ENCODE results near the gene MBD5.
A peak's percentile ranks its signal among the peaks of the same experiment; 100 is the strongest.

MBD5 gene

GRCh38 chr2:148342086-148342485 lies 321.2 kb downstream of the MBD5 start:
- no peak for DNase-seq

DNA sequence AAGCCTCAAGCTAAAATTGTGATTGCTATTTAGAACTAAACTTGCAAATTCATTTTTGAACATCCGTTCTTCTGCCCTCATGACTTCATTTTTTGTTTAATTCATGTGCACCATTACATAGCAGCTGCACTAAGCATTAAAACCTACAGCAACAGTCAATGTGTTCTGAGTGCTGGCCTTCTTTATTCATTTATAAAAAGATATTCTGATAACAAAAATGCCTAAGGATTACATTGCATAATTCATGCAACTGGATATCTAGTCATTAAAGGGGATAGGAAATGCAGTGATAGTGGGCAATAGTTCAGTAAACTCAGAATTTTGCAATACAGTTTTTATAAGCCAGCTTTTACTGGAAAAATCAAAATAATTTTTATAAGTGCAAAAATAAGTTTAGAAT lies 329.3 kb downstream of the MBD5 start:
- DNase-seq, result no peak

DNA sequence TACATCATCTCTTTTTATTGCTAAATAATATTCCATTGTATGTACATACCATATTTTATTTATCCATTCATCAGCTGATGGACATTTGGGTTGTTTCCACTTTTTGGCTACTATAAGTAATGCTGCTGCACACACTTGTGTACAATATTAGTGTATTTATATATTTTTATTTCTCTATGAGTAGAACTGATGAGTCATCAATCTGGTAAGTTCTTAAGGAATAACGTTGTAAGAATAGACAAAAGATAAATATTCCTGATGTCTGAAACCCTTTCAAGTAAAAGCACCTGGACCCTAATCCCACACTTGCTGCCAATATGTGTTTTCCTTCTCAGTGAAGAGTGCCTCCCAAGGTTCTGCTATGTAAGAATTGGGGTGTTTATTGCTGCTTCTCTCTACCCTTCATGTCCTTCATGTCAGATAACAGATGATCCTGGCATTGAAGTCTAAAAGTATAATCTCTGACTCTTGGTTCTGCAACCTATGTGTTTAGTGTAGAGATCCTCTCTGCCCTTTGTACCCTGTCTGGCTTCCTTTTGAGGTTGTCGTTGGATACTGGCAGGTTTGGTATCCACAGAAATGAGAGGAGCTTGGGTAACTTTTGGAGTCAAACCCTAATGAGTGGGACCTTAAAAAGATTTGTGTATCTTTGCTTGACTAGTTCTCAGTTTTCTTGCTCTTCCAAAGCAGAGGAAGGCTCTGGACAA lies 330.7 kb downstream of the MBD5 start:
- no peak for DNase-seq

GRCh38 chr2:148358375-148358774 lies 337.5 kb downstream of the MBD5 start:
- no peak for DNase-seq

DNA sequence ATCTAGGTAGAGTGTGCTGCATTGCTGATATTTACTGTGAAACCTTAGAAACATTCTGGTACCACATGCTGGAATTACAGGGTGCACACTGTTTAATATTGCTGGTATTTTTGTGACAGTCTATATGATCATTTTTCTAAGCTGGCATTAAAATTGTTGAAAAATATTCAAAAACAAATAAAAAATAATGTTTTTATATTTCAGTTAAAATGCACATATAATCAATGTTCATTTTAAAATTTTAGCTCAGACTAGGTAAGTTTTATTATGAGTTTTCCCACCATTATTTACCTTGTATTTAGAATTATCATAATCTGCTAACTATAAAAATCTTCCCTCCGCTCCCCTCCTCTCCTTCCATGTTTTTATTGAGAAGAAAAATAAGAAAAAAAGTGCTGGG lies 339.8 kb downstream of the MBD5 start:
- DNase-seq, result no peak

DNA sequence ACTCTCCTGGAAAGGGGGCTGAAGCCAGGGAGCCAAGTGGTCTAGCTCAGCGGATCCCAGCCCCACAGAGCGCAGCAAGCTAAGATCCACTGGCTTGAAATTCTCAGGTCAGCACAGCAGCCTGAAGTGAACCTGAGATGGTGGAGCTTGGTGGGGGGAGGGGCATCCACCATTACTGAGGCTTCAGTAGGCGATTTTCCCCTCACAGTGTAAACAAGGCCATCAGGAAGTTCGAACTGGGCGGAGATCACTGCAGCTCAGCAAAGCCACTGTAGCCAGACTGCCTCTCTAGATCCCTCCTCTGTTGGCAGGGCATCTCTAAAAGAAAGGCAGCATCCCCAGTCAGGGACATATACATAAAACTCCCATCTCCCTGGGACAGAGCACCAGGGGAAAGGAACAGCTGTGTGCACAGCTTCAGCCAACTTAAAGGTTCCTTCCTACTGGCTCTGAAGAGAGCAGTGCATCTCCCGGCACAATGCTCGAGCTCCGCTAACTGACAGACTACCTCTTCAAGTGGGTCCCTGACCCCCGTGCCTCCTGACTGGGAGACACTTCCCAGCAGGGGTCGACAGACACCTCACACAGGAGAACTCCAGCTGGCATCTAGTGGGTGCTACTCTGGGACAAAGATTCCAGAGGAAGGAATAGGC lies 341.4 kb downstream of the MBD5 start:
- DNase-seq, result no peak

GRCh38 chr2:148375214-148375613 lies 354.3 kb downstream of the MBD5 start:
- no peak for DNase-seq

- DNase-seq, result no peak
These were observed 370.4 kb downstream of the MBD5 start for GRCh38 chr2:148391324-148391723.

DNA sequence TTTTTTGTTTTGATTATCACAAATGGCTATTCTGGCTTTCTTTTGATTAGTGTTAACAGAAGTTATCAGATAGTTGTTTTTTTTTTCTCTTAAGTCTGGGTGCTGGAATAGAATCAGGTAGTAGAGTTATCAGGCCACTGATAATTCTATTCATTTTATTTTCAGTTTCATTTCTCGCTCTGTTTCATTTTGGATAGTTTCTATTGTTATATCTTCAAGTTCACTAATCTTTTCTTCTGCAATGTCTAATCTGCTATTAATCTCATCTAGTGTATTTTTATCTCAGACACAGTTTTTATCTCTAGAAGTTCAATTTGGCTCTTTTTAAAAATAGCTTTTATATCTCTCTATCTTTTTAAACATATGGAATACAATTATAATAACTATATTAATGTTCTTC lies 381.9 kb downstream of the MBD5 start:
- DNase-seq, result no peak

GRCh38 chr2:148410899-148411298 lies 390.0 kb downstream of the MBD5 start:
- no peak for DNase-seq

- DNase-seq, result no peak
These were observed 395.4 kb downstream of the MBD5 start for GRCh38 chr2:148416248-148416647.

- no peak for DNase-seq
These were observed 409.2 kb downstream of the MBD5 start for GRCh38 chr2:148430101-148430500.

- DNase-seq, result no peak
These were observed 427.0 kb downstream of the MBD5 start for GRCh38 chr2:148447877-148448276.

- no peak for DNase-seq
These were observed 429.6 kb downstream of the MBD5 start for GRCh38 chr2:148450531-148450930.

DNA sequence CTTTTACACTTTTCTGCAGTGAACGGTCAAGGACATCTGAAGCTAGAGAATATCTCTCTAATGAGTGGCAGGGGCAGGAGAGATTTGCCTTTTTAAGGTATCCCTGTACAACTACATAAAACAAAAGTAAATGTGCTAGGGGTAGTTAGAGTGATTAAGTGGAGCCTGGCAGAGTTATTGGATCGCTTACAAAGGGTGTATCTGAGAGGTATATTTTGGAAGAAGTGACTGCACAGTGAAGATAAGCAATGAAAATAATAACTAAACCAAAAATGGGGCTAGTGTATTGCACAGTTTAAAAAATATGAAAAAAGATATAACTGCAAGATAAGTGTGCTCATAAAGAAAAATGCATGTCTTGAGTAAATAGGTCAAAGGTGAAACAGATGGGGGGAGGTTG lies 430.2 kb downstream of the MBD5 start:
- no peak for DNase-seq

DNA sequence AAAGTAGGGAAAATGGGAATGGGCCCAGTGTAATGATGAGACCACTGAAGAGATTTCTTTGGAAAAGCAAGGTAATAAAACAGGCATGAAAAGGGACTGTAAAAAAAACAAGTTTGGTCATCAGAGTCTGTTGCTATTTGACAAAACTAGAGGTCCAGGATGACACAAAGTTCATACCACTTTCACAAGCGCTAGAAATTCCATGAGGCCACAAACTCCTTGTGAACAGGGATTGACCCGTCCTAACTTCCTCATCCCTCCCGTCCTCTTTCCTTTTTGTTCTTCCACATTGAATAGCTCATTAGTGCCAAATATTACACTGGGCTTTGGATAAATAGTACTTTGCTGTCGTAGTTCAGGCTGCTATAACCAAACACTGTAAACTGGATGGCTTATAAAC lies 434.9 kb downstream of the MBD5 start:
- DNase-seq, result no peak

GRCh38 chr2:148458171-148458570 lies 437.3 kb downstream of the MBD5 start:
- no peak for DNase-seq

DNA sequence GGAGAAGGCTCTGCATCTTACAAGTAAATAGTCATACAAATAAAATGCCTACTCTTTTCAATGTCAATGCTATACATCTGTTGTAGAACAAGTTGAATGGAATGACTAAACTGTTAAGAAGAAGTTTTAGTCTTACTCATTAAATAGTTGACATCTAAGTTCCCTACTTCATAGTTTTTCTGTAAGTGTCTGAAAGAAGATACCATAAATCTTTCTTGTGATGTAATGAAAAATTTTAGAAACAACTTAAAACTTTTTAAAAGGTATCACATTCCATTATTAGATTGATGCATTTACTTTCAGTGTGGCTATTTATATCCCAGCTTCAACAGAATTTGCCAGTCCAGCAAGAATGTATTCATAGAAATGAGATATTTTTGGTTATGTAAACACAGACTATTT lies 438.5 kb downstream of the MBD5 start:
- DNase-seq, result no peak

DNA sequence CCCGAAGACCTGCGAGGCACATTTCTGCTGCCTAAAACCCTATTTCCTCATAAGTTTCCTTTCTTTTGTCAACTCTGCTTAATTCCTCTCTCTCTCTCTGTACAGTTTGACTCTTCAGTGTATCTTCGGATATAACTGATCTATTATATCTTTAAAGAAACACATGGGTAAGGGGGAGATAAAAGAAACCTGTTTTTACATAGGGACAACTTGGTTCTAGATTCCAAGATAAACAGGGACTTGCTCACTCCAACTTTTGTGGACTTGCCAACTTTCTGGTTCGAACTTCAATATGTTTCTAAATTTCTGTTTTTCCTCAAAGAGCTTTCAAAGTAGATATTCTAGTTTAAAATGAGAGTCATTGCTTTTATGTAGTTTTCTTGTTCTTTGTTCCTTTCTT lies 441.0 kb downstream of the MBD5 start:
- no peak for DNase-seq

DNA sequence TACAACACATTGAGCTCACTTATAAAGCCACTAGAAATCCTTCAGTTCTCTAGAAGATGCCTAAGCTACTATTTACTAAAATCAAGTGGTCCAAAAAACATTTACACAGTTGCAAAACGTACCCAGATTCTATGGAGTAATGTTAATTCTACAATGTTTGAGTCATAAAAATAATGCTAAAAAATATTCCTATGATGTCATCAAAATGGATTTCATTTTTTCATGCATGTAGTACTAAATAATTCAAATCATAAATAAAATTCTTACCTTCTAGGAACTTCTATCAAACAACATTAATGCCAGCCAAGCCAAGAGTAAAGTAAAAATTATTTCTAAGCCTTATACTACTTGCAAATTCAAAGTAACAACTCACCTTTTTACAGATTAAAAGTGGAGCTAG lies 454.7 kb downstream of the MBD5 start:
- no peak for DNase-seq

GRCh38 chr2:148479398-148479797 lies 458.5 kb downstream of the MBD5 start:
- DNase-seq, result no peak

DNA sequence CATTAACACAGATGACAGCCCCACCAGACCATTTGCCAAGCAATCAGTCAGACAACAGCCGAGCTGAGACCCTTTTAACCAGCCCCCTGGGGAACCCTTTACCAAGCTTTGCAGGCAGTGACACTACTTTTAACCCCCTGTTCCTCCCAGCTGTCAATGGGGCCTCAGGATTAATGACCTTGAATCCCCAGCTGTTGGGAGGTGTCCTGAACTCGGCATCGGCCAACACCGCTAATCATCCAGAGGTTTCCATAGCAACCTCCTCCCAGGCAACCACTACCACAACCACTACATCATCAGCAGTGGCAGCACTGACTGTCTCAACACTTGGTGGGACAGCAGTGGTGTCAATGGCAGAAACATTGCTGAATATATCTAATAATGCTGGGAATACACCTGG lies 462.8 kb downstream of the MBD5 start:
- peak; percentile 69 for DNase-seq

- DNase-seq, result no peak
These were observed 463.2 kb downstream of the MBD5 start for GRCh38 chr2:148484066-148484465.

GRCh38 chr2:148486655-148487054 lies 465.8 kb downstream of the MBD5 start:
- DNase-seq, result no peak

- DNase-seq, result no peak
These were observed 466.5 kb downstream of the MBD5 start for GRCh38 chr2:148487439-148487838.
